ENCODE measurements around the gene CFAP46. TPM values are rescaled to one million over a fixed set of nuclear protein-coding genes. Genes with fewer than 3 reads are reported as not detected.

CFAP46 gene
- total RNA-seq, 1 donor from 2014 or later: 4.4 TPM

DNA sequence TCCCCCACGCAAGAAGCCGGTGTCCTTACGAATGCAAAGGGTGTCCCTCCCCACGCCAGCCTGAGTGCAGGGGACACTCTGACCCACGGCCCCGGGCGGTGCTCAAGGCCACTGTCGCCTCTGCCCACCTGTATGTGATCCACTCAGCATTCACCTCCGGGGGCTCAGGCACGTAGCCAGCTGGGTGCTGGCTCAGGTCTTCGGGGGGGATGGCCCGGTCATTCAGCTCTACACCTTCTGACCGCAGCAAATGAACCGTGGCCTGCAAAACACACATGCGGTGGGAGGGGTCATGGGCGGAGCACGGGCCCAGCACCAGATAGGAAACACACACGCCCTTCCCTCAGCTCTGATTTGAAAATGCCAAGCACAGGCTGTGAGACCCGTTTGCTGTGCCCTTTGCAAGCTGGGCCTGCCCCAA, 25.9 kb downstream of the CFAP46 start:
- H3K4me1 Mint-ChIP-seq: no peaks in the 10 kb centered on the region
- no peak overlapping the region for H3K4me3 Mint-ChIP-seq
- H3K27ac Mint-ChIP-seq (ENCODE audit: unreplicated experiment): no peak overlapping the region
- TF ChIP-seq, protein P1, sequence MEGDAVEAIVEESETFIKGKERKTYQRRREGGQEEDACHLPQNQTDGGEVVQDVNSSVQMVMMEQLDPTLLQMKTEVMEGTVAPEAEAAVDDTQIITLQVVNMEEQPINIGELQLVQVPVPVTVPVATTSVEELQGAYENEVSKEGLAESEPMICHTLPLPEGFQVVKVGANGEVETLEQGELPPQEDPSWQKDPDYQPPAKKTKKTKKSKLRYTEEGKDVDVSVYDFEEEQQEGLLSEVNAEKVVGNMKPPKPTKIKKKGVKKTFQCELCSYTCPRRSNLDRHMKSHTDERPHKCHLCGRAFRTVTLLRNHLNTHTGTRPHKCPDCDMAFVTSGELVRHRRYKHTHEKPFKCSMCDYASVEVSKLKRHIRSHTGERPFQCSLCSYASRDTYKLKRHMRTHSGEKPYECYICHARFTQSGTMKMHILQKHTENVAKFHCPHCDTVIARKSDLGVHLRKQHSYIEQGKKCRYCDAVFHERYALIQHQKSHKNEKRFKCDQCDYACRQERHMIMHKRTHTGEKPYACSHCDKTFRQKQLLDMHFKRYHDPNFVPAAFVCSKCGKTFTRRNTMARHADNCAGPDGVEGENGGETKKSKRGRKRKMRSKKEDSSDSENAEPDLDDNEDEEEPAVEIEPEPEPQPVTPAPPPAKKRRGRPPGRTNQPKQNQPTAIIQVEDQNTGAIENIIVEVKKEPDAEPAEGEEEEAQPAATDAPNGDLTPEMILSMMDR (conservative IDR thresholded peaks at IDR 0.05): no peak
- H3K27me3 Mint-ChIP-seq (ENCODE audit: low read depth): peaks cover 8% of the 10 kb centered on the region
- H3K9me3 Mint-ChIP-seq: no peaks in the 10 kb centered on the region
- no peaks in the 10 kb centered on the region for H3K36me3 Mint-ChIP-seq (ENCODE audit: low read depth)
- no peak for DNase-seq (ENCODE audit: low read depth, low spot score)

DNA sequence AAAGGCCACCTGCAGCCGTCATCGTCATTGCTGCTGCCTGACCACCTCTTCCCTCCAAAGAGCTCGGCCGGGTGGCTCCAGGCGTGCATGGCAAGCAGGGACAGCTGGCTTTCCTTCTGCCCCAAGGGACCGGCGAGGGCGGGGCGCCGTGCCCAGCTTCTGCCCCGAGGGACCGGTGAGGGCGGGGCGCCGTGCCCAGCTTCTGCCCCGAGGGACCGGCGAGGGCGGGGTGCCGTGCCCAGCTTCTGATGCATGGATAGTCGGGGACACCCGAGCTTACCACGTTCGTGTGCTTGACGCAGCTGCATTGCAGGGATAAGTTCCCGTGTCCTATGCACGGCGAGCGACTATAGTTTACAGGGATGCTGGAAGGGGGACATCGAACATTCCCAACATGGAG, 27.0 kb downstream of the CFAP46 start:
- no peak overlapping the region for H3K4me3 Mint-ChIP-seq
- no peak overlapping the region for H3K27ac Mint-ChIP-seq (ENCODE audit: unreplicated experiment)
- no peaks in the 10 kb centered on the region for H3K36me3 Mint-ChIP-seq (ENCODE audit: low read depth)
- no peaks in the 10 kb centered on the region for H3K9me3 Mint-ChIP-seq
- TF ChIP-seq, protein P1 (conservative IDR thresholded peaks at IDR 0.05): no peak
- H3K27me3 Mint-ChIP-seq (ENCODE audit: low read depth): peaks cover 8% of the 10 kb centered on the region
- no peaks in the 10 kb centered on the region for H3K4me1 Mint-ChIP-seq
- no peak for DNase-seq (ENCODE audit: low read depth, low spot score)

DNA sequence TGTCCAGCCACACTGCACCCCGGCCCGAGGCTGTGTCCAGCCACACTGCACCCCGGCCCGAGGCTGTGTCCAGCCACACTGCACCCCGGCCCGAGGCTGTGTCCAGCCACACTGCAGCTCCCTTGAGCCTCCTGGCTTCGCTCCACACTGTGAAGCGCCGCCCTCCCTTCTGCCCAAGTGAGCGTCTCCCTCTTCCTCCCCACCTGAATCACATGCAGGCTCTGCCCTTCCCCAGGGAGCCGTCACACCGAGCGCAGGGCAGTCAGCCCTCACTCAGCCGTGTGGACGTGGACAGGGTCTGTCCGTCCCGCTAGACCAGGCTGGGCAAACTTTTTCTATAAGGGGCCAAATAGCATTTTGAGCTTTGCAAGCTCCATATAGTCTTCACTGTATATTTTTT, 27.6 kb downstream of the CFAP46 start:
- H3K27ac Mint-ChIP-seq (ENCODE audit: unreplicated experiment): no peak overlapping the region
- DNase-seq (ENCODE audit: low read depth, low spot score): no peak
- H3K9me3 Mint-ChIP-seq: no peaks in the 10 kb centered on the region

DNA sequence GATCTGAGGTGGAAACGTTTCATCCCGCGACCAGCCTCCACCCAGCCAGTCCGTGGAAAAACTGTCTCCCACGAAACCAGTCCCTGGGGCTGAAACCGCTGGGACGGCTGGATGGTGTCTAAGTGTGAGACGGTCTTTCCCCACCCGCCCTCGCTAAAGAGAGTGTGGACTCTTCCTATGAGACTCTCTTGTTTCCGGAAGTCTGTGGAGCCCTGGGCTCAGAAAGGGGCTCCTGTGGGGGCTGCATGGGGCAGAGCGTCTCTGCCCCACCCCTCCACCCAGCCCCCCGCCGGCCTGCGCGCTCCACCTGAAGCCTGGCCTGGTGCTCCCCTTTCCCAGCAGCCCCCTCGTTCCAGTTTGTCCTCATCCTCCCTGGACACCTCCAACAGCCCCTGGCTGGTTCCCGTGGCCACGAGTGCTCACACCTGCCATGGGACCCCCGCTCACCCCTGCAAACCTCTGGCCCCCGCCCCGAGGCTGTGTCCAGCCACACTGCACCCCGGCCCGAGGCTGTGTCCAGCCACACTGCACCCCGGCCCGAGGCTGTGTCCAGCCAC, 28.7 kb downstream of the CFAP46 start:
- Mint-ChIP-seq H3K4me1 (no peaks in the 10 kb centered on the region), H3K36me3 (ENCODE audit: low read depth) (no peaks in the 10 kb centered on the region), H3K27me3 (ENCODE audit: low read depth) (peaks cover 8% of the 10 kb centered on the region), H3K9me3 (no peaks in the 10 kb centered on the region), H3K4me3 (no peak overlapping the region), H3K27ac (ENCODE audit: unreplicated experiment) (no peak overlapping the region)
- no peak for DNase-seq (ENCODE audit: low read depth, low spot score)
- TF ChIP-seq, protein P1 (conservative IDR thresholded peaks at IDR 0.05): no peak

More for the DNA sequence above, 27.6 kb downstream of the CFAP46 start:
- Mint-ChIP-seq H3K4me3 (no peak overlapping the region), H3K4me1 (no peaks in the 10 kb centered on the region), H3K36me3 (ENCODE audit: low read depth) (no peaks in the 10 kb centered on the region), H3K27me3 (ENCODE audit: low read depth) (peaks cover 8% of the 10 kb centered on the region)
- TF ChIP-seq, protein P1 (conservative IDR thresholded peaks at IDR 0.05): no peak

DNA sequence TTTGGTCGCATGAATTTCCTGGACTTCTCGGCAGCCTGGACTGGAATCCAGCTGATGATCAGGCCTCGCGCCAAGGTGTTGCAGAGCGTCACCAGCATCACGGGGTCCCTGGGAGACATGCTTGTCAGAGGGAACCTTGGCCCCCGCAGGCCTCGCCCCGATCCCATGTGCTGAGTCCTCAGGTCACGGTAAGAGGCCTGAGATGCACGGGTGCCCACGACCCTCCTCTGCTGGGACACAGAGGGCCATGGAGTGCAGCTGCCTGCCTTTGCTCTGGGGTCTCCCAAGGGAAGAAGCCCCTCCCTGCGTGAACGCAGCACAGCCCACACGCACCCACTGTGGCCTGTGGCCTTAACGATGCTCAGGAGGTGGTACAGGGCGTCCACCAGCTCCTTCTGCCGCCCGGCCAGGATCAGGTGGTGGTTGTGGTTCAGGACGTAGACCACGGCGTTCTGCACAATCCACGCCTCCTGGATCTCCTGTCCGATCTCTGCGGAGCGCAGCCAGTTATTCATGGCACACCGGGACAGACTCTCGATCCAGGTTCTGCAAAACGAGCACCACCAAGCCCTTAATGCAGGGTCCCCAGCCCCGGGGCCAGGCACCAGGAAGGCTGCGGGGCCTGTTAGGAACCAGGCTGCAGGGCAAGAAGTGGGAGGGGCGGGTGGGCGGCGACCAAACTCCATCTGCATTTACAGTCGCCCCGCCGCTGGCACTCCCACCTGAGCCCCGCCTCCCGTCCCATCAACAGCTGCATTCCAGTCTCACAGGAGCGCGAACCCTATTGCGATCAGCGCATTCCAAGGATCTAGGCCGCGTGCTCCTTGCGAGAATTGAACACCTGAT, 29.4 kb downstream of the CFAP46 start:
- Mint-ChIP-seq H3K9me3 (no peaks in the 10 kb centered on the region), H3K36me3 (ENCODE audit: low read depth) (no peaks in the 10 kb centered on the region), H3K4me1 (no peaks in the 10 kb centered on the region), H3K27ac (ENCODE audit: unreplicated experiment) (no peak overlapping the region), H3K27me3 (ENCODE audit: low read depth) (peaks cover 8% of the 10 kb centered on the region), H3K4me3 (no peak overlapping the region)
- no peak for DNase-seq (ENCODE audit: low read depth, low spot score)
- TF ChIP-seq, protein P1 (conservative IDR thresholded peaks at IDR 0.05): no peak

Data from neural crest cell (in vitro differentiated cells).